Medulla oblongata (tissue), 1 donor: ENCODE results near the gene FGGY.
A peak's percentile ranks its signal among the peaks of the same experiment; 100 is the strongest.
"Not testable (repeated sequence)": the region's sequence is repeated elsewhere in the genome, so short reads cannot be mapped to it uniquely, and the experiment has no call there.

ENCODE experiments used
- DNase-seq: peaks from one replicate; pipeline ENCODE4 v3.0.0-alpha.2; 2015; ENCODE audit errors: extremely low spot score

Gene FGGY

GRCh38 chr1:59288046-59288445 is 8.8 kb upstream of the FGGY start:
- no peak for DNase-seq

- no peak for DNase-seq
These were observed 7.3 kb upstream of the FGGY start for GRCh38 chr1:59289570-59289969.

- no peak for DNase-seq
These were observed 6.5 kb upstream of the FGGY start for GRCh38 chr1:59290193-59290949.

GRCh38 chr1:59291561-59291960 is 5.3 kb upstream of the FGGY start:
- no peak for DNase-seq

GRCh38 chr1:59292562-59292961 is 4.3 kb upstream of the FGGY start:
- DNase-seq: peak; percentile 85

- DNase-seq: no peak
These were observed 3.7 kb upstream of the FGGY start for GRCh38 chr1:59293206-59293605.

GRCh38 chr1:59293849-59294248 is 3.0 kb upstream of the FGGY start:
- no peak for DNase-seq

- no peak for DNase-seq
These were observed 2.5 kb upstream of the FGGY start for GRCh38 chr1:59294423-59294822.

GRCh38 chr1:59295618-59296017 is 1.3 kb upstream of the FGGY start:
- no peak for DNase-seq

GRCh38 chr1:59298026-59298583 is 1.2 kb downstream of the FGGY start:
- peak; percentile 34 for DNase-seq

- DNase-seq: no peak
These were observed 1.9 kb downstream of the FGGY start for GRCh38 chr1:59298710-59299346.

- not testable (repeated sequence) for DNase-seq
These were observed 2.8 kb downstream of the FGGY start for GRCh38 chr1:59299670-59300069.

GRCh38 chr1:59302297-59302696 is 5.4 kb downstream of the FGGY start:
- no peak for DNase-seq

- no peak for DNase-seq
These were observed 6.0 kb downstream of the FGGY start for GRCh38 chr1:59302871-59303270.

GRCh38 chr1:59305188-59305587 is 8.3 kb downstream of the FGGY start:
- DNase-seq: no peak

- DNase-seq: no peak
These were observed 10.7 kb downstream of the FGGY start for GRCh38 chr1:59307591-59307990.

GRCh38 chr1:59308839-59309238 is 11.9 kb downstream of the FGGY start:
- no peak for DNase-seq

- no peak for DNase-seq
These were observed 12.5 kb downstream of the FGGY start for GRCh38 chr1:59309392-59309791.

GRCh38 chr1:59309795-59310548 is 13.1 kb downstream of the FGGY start:
- DNase-seq: no peak

GRCh38 chr1:59310549-59311250 is 13.8 kb downstream of the FGGY start:
- no peak for DNase-seq

- no peak for DNase-seq
These were observed 18.1 kb downstream of the FGGY start for GRCh38 chr1:59314776-59315528.
